Vagina (tissue), 2 donors: ENCODE measurements around the gene PDZK1IP1. TPM values are rescaled to one million over a fixed set of nuclear protein-coding genes. Genes with fewer than 3 reads are reported as not detected.
"Not testable (repeated sequence)": the region's sequence is repeated elsewhere in the genome, so short reads cannot be mapped to it uniquely, and the experiment has no call there.

Experiments used
- DNase-seq, 2 donors: peaks; one replicate each; pipeline ENCODE4 v3.0.0-alpha.2; 2017; ENCODE audit errors: extremely low spot score in 2 of 2
- H3K27ac ChIP-seq: fragments of 200-600 bp; sonication (generic); one replicate; pipeline ENCODE4 v1.5.1; 2019
- H3K27me3 ChIP-seq: fragments of 200-600 bp; sonication (generic); one replicate; pipeline ENCODE4 v1.5.1; 2019
- H3K36me3 ChIP-seq, 2 donors: fragments of 200-600 bp; sonication (generic); one replicate each; pipeline ENCODE4 v1.5.1; 2017 to 2019
- H3K4me1 ChIP-seq: fragments of 200-600 bp; sonication (generic); one replicate; pipeline ENCODE4 v1.5.1; 2019
- H3K4me3 ChIP-seq, 2 donors: fragments of 200-600 bp; sonication (generic); 1 replicate in 1 of 2; 2 replicates in 1 of 2; pipeline ENCODE4 v1.5.1; 2016 to 2019
- H3K9me3 ChIP-seq: fragments of 200-600 bp; sonication (generic); one replicate; pipeline ENCODE4 v1.5.1; 2019
- CTCF ChIP-seq, 3 experiments: fragments of 450-650 bp in 2 of 3; fragments of 200-600 bp in 1 of 3; sonication (generic) in 1 of 3; IDR thresholded peaks; one replicate each; pipeline ENCODE4 v1.5.1; 2017 to 2019; ENCODE audit warnings: antibody characterized with exemption in 3 of 3, mild to moderate bottlenecking in 2 of 3, moderate library complexity in 2 of 3
- POLR2A ChIP-seq, 2 donors: fragments of 450-650 bp; IDR thresholded peaks; one replicate each; pipeline ENCODE4 v1.6.1; 2017; ENCODE audit warnings: antibody characterized with exemption in 2 of 2, mild to moderate bottlenecking in 2 of 2, moderate library complexity in 2 of 2
- POLR2AphosphoS5 ChIP-seq, 2 donors: sonication (generic); formaldehyde crosslinking; IDR thresholded peaks; one replicate each; pipeline ENCODE4 v1.9.0; 2017; ENCODE audit warnings: antibody characterized with exemption in 2 of 2, mild to moderate bottlenecking in 2 of 2, low read depth in 1 of 2; ENCODE audit not compliant: insufficient read depth in 1 of 2
- intact Hi-C: fragments of 100-400 bp; cut with DNase I; formaldehyde crosslinking; loops from one replicate; pipeline ENCODE4 v1.15.1; 2023
- total RNA-seq: library from RNA; depleted of rRNA; stranded (reverse); fragments of >200 nt; gene quantifications from one replicate; pipeline ENCODE4 v1.2.3, GENCODE V29; 2016

PDZK1IP1 gene
- total RNA-seq, 1 donor from 2014 or later = 55.2 TPM

- DNase-seq = no peak
- Histone ChIP-seq H3K27me3 (peaks cover 4% of the 10 kb centered on the region), H3K4me3 (no peak overlapping the region), H3K4me1 (peaks cover 1% of the 10 kb centered on the region), H3K27ac (no peak overlapping the region), H3K9me3 (no peaks in the 10 kb centered on the region), H3K36me3 (no peaks in the 10 kb centered on the region)
- intact Hi-C loops = no loop called here
- TF ChIP-seq CTCF (IDR thresholded peaks at IDR 0.05) (no peak), POLR2A (IDR thresholded peaks at IDR 0.05) (no peak), POLR2AphosphoS5 (IDR thresholded peaks at IDR 0.05; ENCODE audit: insufficient read depth in 1 of 2, low read depth in 1 of 2) (no peak)
Observed at GRCh38 chr1:47198214-47198613, 8.4 kb upstream of the PDZK1IP1 start.

GRCh38 chr1:47196622-47197021 lies 6.8 kb upstream of the PDZK1IP1 start:
- peaks cover 17% of the 10 kb centered on the region for H3K4me1 ChIP-seq
- H3K9me3 ChIP-seq = no peaks in the 10 kb centered on the region
- no peaks in the 10 kb centered on the region for H3K27me3 ChIP-seq
- H3K27ac ChIP-seq = no peak overlapping the region
- intact Hi-C loops = no loop called here
- no peak for TF ChIP-seq CTCF (IDR thresholded peaks at IDR 0.05)
- no peak for TF ChIP-seq POLR2AphosphoS5 (IDR thresholded peaks at IDR 0.05; ENCODE audit: insufficient read depth in 1 of 2, low read depth in 1 of 2)
- no peak for TF ChIP-seq POLR2A (IDR thresholded peaks at IDR 0.05)
- no peak for DNase-seq
- no peaks in the 10 kb centered on the region for H3K36me3 ChIP-seq
- no peak overlapping the region for H3K4me3 ChIP-seq

- H3K27me3 ChIP-seq, H3K9me3 ChIP-seq, DNase-seq, H3K36me3 ChIP-seq, intact Hi-C loops, H3K4me3 ChIP-seq, H3K27ac ChIP-seq: not testable (repeated sequence)
- H3K4me1 ChIP-seq = peaks cover 21% of the 10 kb centered on the region
Observed at GRCh38 chr1:47195981-47196380, 6.1 kb upstream of the PDZK1IP1 start.

GRCh38 chr1:47194311-47194710 lies 4.5 kb upstream of the PDZK1IP1 start:
- TF ChIP-seq POLR2AphosphoS5 (IDR thresholded peaks at IDR 0.05; ENCODE audit: insufficient read depth in 1 of 2, low read depth in 1 of 2) = no peak
- no peak for TF ChIP-seq CTCF (IDR thresholded peaks at IDR 0.05)
- no peak for TF ChIP-seq POLR2A (IDR thresholded peaks at IDR 0.05)
- no peaks in the 10 kb centered on the region for H3K36me3 ChIP-seq
- DNase-seq = no peak
- H3K27me3 ChIP-seq = no peaks in the 10 kb centered on the region
- H3K4me1 ChIP-seq = peaks cover 36% of the 10 kb centered on the region
- intact Hi-C loops = no loop called here
- no peak overlapping the region for H3K27ac ChIP-seq
- no peaks in the 10 kb centered on the region for H3K9me3 ChIP-seq
- no peak overlapping the region for H3K4me3 ChIP-seq

- DNase-seq, H3K27ac ChIP-seq, H3K27me3 ChIP-seq, H3K36me3 ChIP-seq, H3K9me3 ChIP-seq, H3K4me3 ChIP-seq, intact Hi-C loops: not testable (repeated sequence)
- H3K4me1 ChIP-seq = peaks cover 36% of the 10 kb centered on the region
Observed at GRCh38 chr1:47193496-47193895, 3.7 kb upstream of the PDZK1IP1 start.

GRCh38 chr1:47192458-47193384 lies 2.9 kb upstream of the PDZK1IP1 start:
- Histone ChIP-seq H3K4me1 (peaks cover 36% of the 10 kb centered on the region), H3K4me3 (no peak overlapping the region), H3K9me3 (no peaks in the 10 kb centered on the region), H3K27me3 (no peaks in the 10 kb centered on the region), H3K36me3 (no peaks in the 10 kb centered on the region), H3K27ac (no peak overlapping the region)
- no peak for DNase-seq
- intact Hi-C loops = no loop called here
- TF ChIP-seq CTCF (IDR thresholded peaks at IDR 0.05) (peak; percentile 67 to 83 (median 76)), POLR2A (IDR thresholded peaks at IDR 0.05) (no peak)
